Panc1 (cell line): ENCODE data around the gene NTNG1. TPM values are rescaled to one million over a fixed set of nuclear protein-coding genes. Genes with fewer than 3 reads are reported as not detected.

Source experiments
- ATAC-seq: fragments of 200-7000 bp; cut with Tn5 transposase; 2 replicates; pipeline ENCODE4 v1.9.1; 2020; ENCODE audit warnings: mild to moderate bottlenecking, moderate library complexity
- BruUV-seq: library from RNA; stranded (reverse); fragments of 400-500 nt; replicated peaks from 2 replicates; lab custom pipeline; 2021; lab: Mats Ljungman, UMichigan
- CTCF ChIA-PET: fragments of 300-600 bp; sonication (Branson Sonifier 250); formaldehyde crosslinking; loops from one replicate; lab custom pipeline; 2022; ENCODE audit warnings: antibody characterized with exemption; lab: Charles Lee
- POLR2A ChIA-PET: fragments of 300-600 bp; sonication (Branson Sonifier 250); formaldehyde crosslinking; loops from one replicate; lab custom pipeline; 2022; ENCODE audit warnings: antibody characterized with exemption; lab: Charles Lee
- DNase-seq: peaks from one replicate; pipeline ENCODE4 v3.0.0-alpha.2; 2010; ENCODE audit warnings: low read depth, low spot score
- H3K27ac ChIP-seq: 2 replicates; pipeline ENCODE4 v1.5.1; 2011; ENCODE audit warnings: mild to moderate bottlenecking, low read length, inconsistent platforms
- H3K27me3 ChIP-seq: fragments of 200-500 bp; sonication (Bioruptor generic); 2 replicates; pipeline ENCODE4 v1.6.0; 2014; ENCODE audit warnings: low read length, inconsistent platforms; ENCODE audit not compliant: control insufficient read depth, insufficient read depth
- H3K36me3 ChIP-seq: fragments of 200-500 bp; sonication (Bioruptor generic); 2 replicates; pipeline ENCODE4 v1.5.1; 2014; ENCODE audit warnings: inconsistent platforms, mild to moderate bottlenecking, low read length, moderate library complexity; ENCODE audit not compliant: control insufficient read depth, insufficient read depth
- H3K4me1 ChIP-seq: 2 replicates; pipeline ENCODE4 v1.5.1; 2011; ENCODE audit warnings: inconsistent platforms, mild to moderate bottlenecking, low read length, moderate library complexity; ENCODE audit not compliant: control insufficient read depth, insufficient read depth
- H3K4me3 ChIP-seq, 2 experiments: 2 replicates each; pipeline ENCODE4 v1.5.1; 2011 to 2012; ENCODE audit warnings: low read depth in 2 of 2, low read length in 2 of 2, mild to moderate bottlenecking in 2 of 2, inconsistent platforms in 1 of 2, moderate library complexity in 1 of 2
- H3K9me3 ChIP-seq: fragments of 200-500 bp; sonication (Bioruptor generic); 2 replicates; pipeline ENCODE4 v1.5.1; 2014; ENCODE audit warnings: low read depth, mild to moderate bottlenecking, inconsistent platforms, low read length, moderate library complexity; ENCODE audit not compliant: control insufficient read depth, insufficient read depth
- POLR2AphosphoS5 ChIP-seq: IDR thresholded peaks from 2 replicates; pipeline ENCODE4 v1.6.1; 2012; ENCODE audit warnings: mild to moderate bottlenecking, low read depth, low read length, moderate library complexity
- SIN3A ChIP-seq: IDR thresholded peaks from 2 replicates; pipeline ENCODE4 v1.6.1; 2012; ENCODE audit warnings: low read depth, mild to moderate bottlenecking, low read length, moderate library complexity, borderline replicate concordance; ENCODE audit not compliant: insufficient read depth
- TCF7L2 ChIP-seq: IDR thresholded peaks from 2 replicates; pipeline ENCODE4 v1.6.1; 2011; ENCODE audit warnings: mild to moderate bottlenecking, low read depth, low read length, inconsistent platforms
- in situ Hi-C: cut with HindIII; loops from 2 replicates; pipeline ENCODE4 v1.10.0; 2016; ENCODE audit warnings: low sequenced_read_pairs, low pct_unique_long_range_greater_than_20kb
- intact Hi-C: fragments of 100-400 bp; cut with micrococcal nuclease; formaldehyde crosslinking; loops from one replicate; pipeline ENCODE4 v1.10.0; 2022; ENCODE audit not compliant: unreplicated experiment
- total RNA-seq: library from RNA; stranded (reverse); gene quantifications from one replicate; pipeline ENCODE4 v1.2.1, GENCODE V29; 2021; ENCODE audit not compliant: unreplicated experiment
- TF ChIP-seq, protein P1 (sequence below): fragments of 450-650 bp; IDR thresholded peaks from 2 replicates; pipeline ENCODE4 v1.5.1; 2017; ENCODE audit warnings: mild to moderate bottlenecking
- TF ChIP-seq, protein P2 (sequence below), 2 experiments: IDR thresholded peaks; 2 replicates each; pipeline ENCODE4 v1.6.1; 2011 to 2012; ENCODE audit warnings: low read depth in 2 of 2, control low read depth in 1 of 2, low read length in 1 of 2, mild to moderate bottlenecking in 1 of 2, moderate library complexity in 1 of 2; ENCODE audit not compliant: insufficient read depth in 1 of 2

NTNG1 gene
- total RNA-seq, 1 experiment from 2014 or later, result 0.13 TPM

DNA sequence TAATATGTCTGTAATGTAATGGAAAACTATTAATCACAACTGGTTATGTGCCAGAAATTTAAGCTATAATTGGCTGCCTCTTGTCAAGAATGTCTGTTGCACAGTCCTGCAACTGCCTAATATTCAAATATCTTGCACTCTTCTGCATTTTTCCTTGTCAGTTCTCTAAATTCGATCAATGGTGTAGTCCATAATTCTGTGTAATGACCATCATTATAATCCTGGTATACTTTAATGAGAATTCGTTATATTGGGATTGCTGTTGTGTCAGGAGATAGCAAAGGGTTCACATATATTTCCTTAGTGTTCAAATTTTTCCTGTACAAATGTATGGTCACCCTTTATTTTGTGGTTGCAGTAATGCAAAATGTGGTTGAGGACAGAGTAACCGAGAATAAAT, 4.8 kb downstream of the NTNG1 start:
- Histone ChIP-seq H3K36me3 (no peaks in the 10 kb centered on the region), H3K27ac (no peak overlapping the region), H3K4me3 (no peak overlapping the region), H3K27me3 (no peaks in the 10 kb centered on the region), H3K9me3 (no peaks in the 10 kb centered on the region), H3K4me1 (peaks cover 3% of the 10 kb centered on the region; the same call in 1 of the 2 replicates)
- no peak for ATAC-seq
- DNase-seq, result no peak
- BruUV-seq, result no TSS peak
- intact Hi-C loops, result loop anchor here (10.0 kb wide), 1 partner anchor 851 kb away; no protein-coding TSS in a partner anchor
- TF ChIP-seq TCF7L2 (no peak), SIN3A (no peak), POLR2AphosphoS5 (no peak)
- TF ChIP-seq, protein P1, sequence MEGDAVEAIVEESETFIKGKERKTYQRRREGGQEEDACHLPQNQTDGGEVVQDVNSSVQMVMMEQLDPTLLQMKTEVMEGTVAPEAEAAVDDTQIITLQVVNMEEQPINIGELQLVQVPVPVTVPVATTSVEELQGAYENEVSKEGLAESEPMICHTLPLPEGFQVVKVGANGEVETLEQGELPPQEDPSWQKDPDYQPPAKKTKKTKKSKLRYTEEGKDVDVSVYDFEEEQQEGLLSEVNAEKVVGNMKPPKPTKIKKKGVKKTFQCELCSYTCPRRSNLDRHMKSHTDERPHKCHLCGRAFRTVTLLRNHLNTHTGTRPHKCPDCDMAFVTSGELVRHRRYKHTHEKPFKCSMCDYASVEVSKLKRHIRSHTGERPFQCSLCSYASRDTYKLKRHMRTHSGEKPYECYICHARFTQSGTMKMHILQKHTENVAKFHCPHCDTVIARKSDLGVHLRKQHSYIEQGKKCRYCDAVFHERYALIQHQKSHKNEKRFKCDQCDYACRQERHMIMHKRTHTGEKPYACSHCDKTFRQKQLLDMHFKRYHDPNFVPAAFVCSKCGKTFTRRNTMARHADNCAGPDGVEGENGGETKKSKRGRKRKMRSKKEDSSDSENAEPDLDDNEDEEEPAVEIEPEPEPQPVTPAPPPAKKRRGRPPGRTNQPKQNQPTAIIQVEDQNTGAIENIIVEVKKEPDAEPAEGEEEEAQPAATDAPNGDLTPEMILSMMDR, result no peak
- TF ChIP-seq, protein P2, sequence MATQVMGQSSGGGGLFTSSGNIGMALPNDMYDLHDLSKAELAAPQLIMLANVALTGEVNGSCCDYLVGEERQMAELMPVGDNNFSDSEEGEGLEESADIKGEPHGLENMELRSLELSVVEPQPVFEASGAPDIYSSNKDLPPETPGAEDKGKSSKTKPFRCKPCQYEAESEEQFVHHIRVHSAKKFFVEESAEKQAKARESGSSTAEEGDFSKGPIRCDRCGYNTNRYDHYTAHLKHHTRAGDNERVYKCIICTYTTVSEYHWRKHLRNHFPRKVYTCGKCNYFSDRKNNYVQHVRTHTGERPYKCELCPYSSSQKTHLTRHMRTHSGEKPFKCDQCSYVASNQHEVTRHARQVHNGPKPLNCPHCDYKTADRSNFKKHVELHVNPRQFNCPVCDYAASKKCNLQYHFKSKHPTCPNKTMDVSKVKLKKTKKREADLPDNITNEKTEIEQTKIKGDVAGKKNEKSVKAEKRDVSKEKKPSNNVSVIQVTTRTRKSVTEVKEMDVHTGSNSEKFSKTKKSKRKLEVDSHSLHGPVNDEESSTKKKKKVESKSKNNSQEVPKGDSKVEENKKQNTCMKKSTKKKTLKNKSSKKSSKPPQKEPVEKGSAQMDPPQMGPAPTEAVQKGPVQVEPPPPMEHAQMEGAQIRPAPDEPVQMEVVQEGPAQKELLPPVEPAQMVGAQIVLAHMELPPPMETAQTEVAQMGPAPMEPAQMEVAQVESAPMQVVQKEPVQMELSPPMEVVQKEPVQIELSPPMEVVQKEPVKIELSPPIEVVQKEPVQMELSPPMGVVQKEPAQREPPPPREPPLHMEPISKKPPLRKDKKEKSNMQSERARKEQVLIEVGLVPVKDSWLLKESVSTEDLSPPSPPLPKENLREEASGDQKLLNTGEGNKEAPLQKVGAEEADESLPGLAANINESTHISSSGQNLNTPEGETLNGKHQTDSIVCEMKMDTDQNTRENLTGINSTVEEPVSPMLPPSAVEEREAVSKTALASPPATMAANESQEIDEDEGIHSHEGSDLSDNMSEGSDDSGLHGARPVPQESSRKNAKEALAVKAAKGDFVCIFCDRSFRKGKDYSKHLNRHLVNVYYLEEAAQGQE (IDR thresholded peaks at IDR 0.05; ENCODE audit: insufficient read depth in 1 of 2, low read depth in 2 of 2, low read length in 1 of 2), result no peak
- ChIA-PET POLR2A (no interaction called here), CTCF (no interaction called here)
- in situ Hi-C loops, result no loop called here

- Histone ChIP-seq H3K9me3 (no peaks in the 10 kb centered on the region), H3K4me3 (no peak overlapping the region), H3K27ac (no peak overlapping the region), H3K4me1 (no peaks in the 10 kb centered on the region), H3K36me3 (no peaks in the 10 kb centered on the region), H3K27me3 (no peaks in the 10 kb centered on the region)
- BruUV-seq, result no TSS peak
- in situ Hi-C loops, result no loop called here
- intact Hi-C loops, result loop anchor here (10.0 kb wide), 1 partner anchor 853 kb away; no protein-coding TSS in a partner anchor
- ChIA-PET POLR2A (no interaction called here), CTCF (no interaction called here)
- DNase-seq, result no peak
- no peak for ATAC-seq
- TF ChIP-seq, protein P1, result no peak
- no peak for TF ChIP-seq SIN3A
Measured at GRCh38 chr1:107147843-107148242, 7.0 kb downstream of the NTNG1 start.
